Parathyroid adenoma (tissue), 2 donors: ENCODE data around the gene PPP2R3B.

Experiments
- H2AFZ ChIP-seq: fragments of 300-600 bp; sonication (generic); one replicate; pipeline ENCODE4 v1.7.0; 2017; ENCODE audit warnings: antibody characterized with exemption, mild to moderate bottlenecking
- H3K27ac ChIP-seq: fragments of 300-600 bp; sonication (generic); one replicate; pipeline ENCODE4 v1.7.0; 2017
- H3K27me3 ChIP-seq: fragments of 300-600 bp; sonication (generic); one replicate; pipeline ENCODE4 v1.7.0; 2017; ENCODE audit warnings: low read length; ENCODE audit not compliant: control insufficient read depth, insufficient read depth
- H3K36me3 ChIP-seq: fragments of 300-600 bp; sonication (generic); one replicate; pipeline ENCODE4 v1.7.0; 2017; ENCODE audit warnings: low read length; ENCODE audit not compliant: control insufficient read depth, insufficient read depth
- H3K4me1 ChIP-seq: fragments of 300-600 bp; sonication (generic); one replicate; pipeline ENCODE4 v1.7.0; 2017; ENCODE audit warnings: control low read depth
- H3K4me2 ChIP-seq: fragments of 300-600 bp; sonication (generic); one replicate; pipeline ENCODE4 v1.7.0; 2017; ENCODE audit warnings: low read length
- H3K4me3 ChIP-seq: fragments of 300-600 bp; sonication (generic); one replicate; pipeline ENCODE4 v1.7.0; 2017; ENCODE audit warnings: low read depth, low read length
- H3K79me2 ChIP-seq: fragments of 300-600 bp; sonication (generic); one replicate; pipeline ENCODE4 v1.7.0; 2017; ENCODE audit warnings: control low read depth
- H3K9ac ChIP-seq: fragments of 300-600 bp; sonication (generic); one replicate; pipeline ENCODE4 v1.7.0; 2017; ENCODE audit warnings: mild to moderate bottlenecking
- H3K9me3 ChIP-seq: fragments of 300-600 bp; sonication (generic); one replicate; pipeline ENCODE4 v1.7.0; 2017; ENCODE audit warnings: low read length; ENCODE audit not compliant: control insufficient read depth
- CTCF ChIP-seq: fragments of 300-600 bp; sonication (generic); IDR thresholded peaks from one replicate; pipeline ENCODE4 v1.7.0; 2017; ENCODE audit warnings: antibody characterized with exemption, mild to moderate bottlenecking
- donor health status: primary hyperparathyroidism.

The PPP2R3B gene

GRCh38 chrX:335758-336155 is 51.0 kb downstream of the PPP2R3B start:
- Histone ChIP-seq H3K79me2 (no peaks in the 10 kb centered on the region), H3K9me3 (no peaks in the 10 kb centered on the region), H2AFZ (no peak overlapping the region), H3K4me1 (no peaks in the 10 kb centered on the region), H3K27ac (no peak overlapping the region), H3K36me3 (no peaks in the 10 kb centered on the region), H3K9ac (no peak overlapping the region), H3K27me3 (no peaks in the 10 kb centered on the region), H3K4me2 (no peak overlapping the region), H3K4me3 (no peak overlapping the region)
- TF ChIP-seq CTCF = no peak

- Histone ChIP-seq H3K4me2 (no peak overlapping the region), H3K4me3 (no peak overlapping the region), H2AFZ (no peak overlapping the region), H3K36me3 (no peaks in the 10 kb centered on the region), H3K4me1 (no peaks in the 10 kb centered on the region), H3K27me3 (no peaks in the 10 kb centered on the region), H3K79me2 (no peaks in the 10 kb centered on the region), H3K9ac (no peak overlapping the region), H3K27ac (no peak overlapping the region), H3K9me3 (no peaks in the 10 kb centered on the region)
- TF ChIP-seq CTCF = no peak
Observed at GRCh38 chrX:334971-335757, 51.5 kb downstream of the PPP2R3B start.

- Histone ChIP-seq H3K4me2 (no peak overlapping the region), H3K79me2 (no peaks in the 10 kb centered on the region), H3K9ac (no peak overlapping the region), H3K27me3 (no peaks in the 10 kb centered on the region), H3K4me3 (no peak overlapping the region), H3K27ac (no peak overlapping the region), H3K36me3 (no peaks in the 10 kb centered on the region), H2AFZ (no peak overlapping the region), H3K4me1 (no peaks in the 10 kb centered on the region), H3K9me3 (no peaks in the 10 kb centered on the region)
- TF ChIP-seq CTCF = no peak
Observed at GRCh38 chrX:334331-334891, 52.3 kb downstream of the PPP2R3B start.

- Histone ChIP-seq H3K9me3 (no peaks in the 10 kb centered on the region), H2AFZ (no peak overlapping the region), H3K4me1 (no peaks in the 10 kb centered on the region), H3K79me2 (no peaks in the 10 kb centered on the region), H3K27ac (no peak overlapping the region), H3K9ac (no peak overlapping the region), H3K36me3 (no peaks in the 10 kb centered on the region), H3K27me3 (no peaks in the 10 kb centered on the region), H3K4me3 (no peak overlapping the region), H3K4me2 (no peak overlapping the region)
- no peak for TF ChIP-seq CTCF
Observed at GRCh38 chrX:333611-334311, 52.9 kb downstream of the PPP2R3B start.
